Large intestine (tissue), 3 donors: ENCODE data around the gene SERPINB6. TPM values are rescaled to one million over a fixed set of nuclear protein-coding genes. Genes with fewer than 3 reads are reported as not detected.
"Not testable (repeated sequence)": the region's sequence is repeated elsewhere in the genome, so short reads cannot be mapped to it uniquely, and the experiment has no call there.

Source experiments
- DNase-seq, 2 donors: peaks; one replicate each; pipeline versions ENCODE4 v3.0.0 to v3.0.0-alpha.2; 2013
- H3K27ac ChIP-seq: one replicate; pipeline ENCODE4 v1.5.1; 2013; ENCODE audit warnings: low read length
- H3K27me3 ChIP-seq: 2 replicates; pipeline ENCODE4 v1.6.1; 2013; ENCODE audit warnings: low read length; ENCODE audit not compliant: control insufficient read depth, insufficient read depth
- H3K36me3 ChIP-seq: 2 replicates; pipeline ENCODE4 v1.6.1; 2013; ENCODE audit warnings: low read length; ENCODE audit not compliant: control insufficient read depth, insufficient read depth
- H3K4me1 ChIP-seq: one replicate; pipeline ENCODE4 v1.6.1; 2013; ENCODE audit warnings: low read length; ENCODE audit not compliant: control insufficient read depth, insufficient read depth
- H3K4me3 ChIP-seq: one replicate; pipeline ENCODE4 v1.5.1; 2013; ENCODE audit warnings: low read length
- H3K9me3 ChIP-seq: one replicate; pipeline ENCODE4 v1.6.1; 2013; ENCODE audit warnings: mild to moderate bottlenecking, low read depth, low read length, moderate library complexity; ENCODE audit not compliant: control insufficient read depth
- WGBS: methylation state at CpG from one replicate; pipeline ENCODE4 v1.1.5; 2013; ENCODE audit warnings: low lambda C conversion rate; ENCODE audit not compliant: insufficient coverage; 5-methylcytosine and 5-hydroxymethylcytosine counted together
- polyA plus RNA-seq: library from polyadenylated mRNA; unstranded; fragments of 120-200 nt; gene quantifications from one replicate; pipeline ENCODE4 v1.2.1, GENCODE V29; 2013

Gene SERPINB6
- polyA plus RNA-seq, 1 donor: 279 TPM

- Histone ChIP-seq H3K4me3 (no peak overlapping the region), H3K27me3 (no peaks in the 10 kb centered on the region), H3K36me3 (no peaks in the 10 kb centered on the region), H3K9me3 (peaks cover 5% of the 10 kb centered on the region), H3K27ac (no peak overlapping the region), H3K4me1 (peaks cover 6% of the 10 kb centered on the region)
- DNase-seq: no peak
- 96% methylated on average over 13 of the region's 26 CpGs for WGBS
These were observed 31.1 kb downstream of the SERPINB6 start for GRCh38 chr6:2940010-2940850.

GRCh38 chr6:2939315-2940009, 31.9 kb downstream of the SERPINB6 start:
- no peaks in the 10 kb centered on the region for H3K36me3 ChIP-seq
- peaks cover 6% of the 10 kb centered on the region for H3K4me1 ChIP-seq
- H3K27ac ChIP-seq: no peak overlapping the region
- H3K4me3 ChIP-seq: no peak overlapping the region
- no CpG with 5 or more reads among the region's 34 CpGs for WGBS
- DNase-seq: no peak
- H3K27me3 ChIP-seq: no peaks in the 10 kb centered on the region
- peaks cover 5% of the 10 kb centered on the region for H3K9me3 ChIP-seq

GRCh38 chr6:2938632-2939083, 32.7 kb downstream of the SERPINB6 start:
- Histone ChIP-seq H3K27ac (no peak overlapping the region), H3K36me3 (no peaks in the 10 kb centered on the region), H3K4me3 (no peak overlapping the region), H3K27me3 (no peaks in the 10 kb centered on the region), H3K4me1 (peaks cover 6% of the 10 kb centered on the region), H3K9me3 (peaks cover 5% of the 10 kb centered on the region)
- DNase-seq: no peak
- 92% methylated on average over 5 of the region's 9 CpGs for WGBS

GRCh38 chr6:2938004-2938631, 33.2 kb downstream of the SERPINB6 start:
- Histone ChIP-seq H3K4me1 (peaks cover 6% of the 10 kb centered on the region), H3K27me3 (no peaks in the 10 kb centered on the region), H3K27ac (no peak overlapping the region), H3K36me3 (no peaks in the 10 kb centered on the region), H3K4me3 (no peak overlapping the region), H3K9me3 (peaks cover 5% of the 10 kb centered on the region)
- DNase-seq: no peak
- WGBS: no CpG with 5 or more reads among the region's 16 CpGs

GRCh38 chr6:2937627-2938003, 33.8 kb downstream of the SERPINB6 start:
- Histone ChIP-seq H3K9me3 (peaks cover 5% of the 10 kb centered on the region), H3K4me3 (no peak overlapping the region), H3K4me1 (peaks cover 2% of the 10 kb centered on the region), H3K27ac (no peak overlapping the region), H3K36me3 (no peaks in the 10 kb centered on the region), H3K27me3 (no peaks in the 10 kb centered on the region)
- DNase-seq: no peak
- no CpG with 5 or more reads among the region's 3 CpGs for WGBS

- no peak overlapping the region for H3K4me3 ChIP-seq
- H3K27ac ChIP-seq: no peak overlapping the region
- no peaks in the 10 kb centered on the region for H3K27me3 ChIP-seq
- H3K36me3 ChIP-seq: no peaks in the 10 kb centered on the region
- DNase-seq: no peak
- WGBS: no CpG with 5 or more reads among the region's 44 CpGs
- H3K4me1 ChIP-seq: no peaks in the 10 kb centered on the region
- peaks cover 5% of the 10 kb centered on the region for H3K9me3 ChIP-seq
These were observed 35.6 kb downstream of the SERPINB6 start for GRCh38 chr6:2935566-2936291.

- Histone ChIP-seq H3K4me3 (no peak overlapping the region), H3K27me3 (no peaks in the 10 kb centered on the region), H3K9me3 (peaks cover 5% of the 10 kb centered on the region), H3K36me3 (no peaks in the 10 kb centered on the region), H3K27ac (no peak overlapping the region), H3K4me1 (no peaks in the 10 kb centered on the region)
- DNase-seq: no peak
- 100% methylated on average over 1 of the region's 1 CpG for WGBS
These were observed 37.3 kb downstream of the SERPINB6 start for GRCh38 chr6:2934057-2934456.

GRCh38 chr6:2932911-2933310, 38.5 kb downstream of the SERPINB6 start:
- H3K9me3 ChIP-seq, H3K4me3 ChIP-seq, H3K27ac ChIP-seq, H3K27me3 ChIP-seq, H3K4me1 ChIP-seq, DNase-seq, H3K36me3 ChIP-seq: not testable (repeated sequence)
- WGBS: 83% methylated on average over 2 of the region's 11 CpGs

- Histone ChIP-seq H3K36me3 (no peaks in the 10 kb centered on the region), H3K9me3 (peaks cover 5% of the 10 kb centered on the region), H3K4me3 (peak overlapping the region; percentile 3), H3K27me3 (no peaks in the 10 kb centered on the region), H3K27ac (no peak overlapping the region), H3K4me1 (no peaks in the 10 kb centered on the region)
- peak; percentile 81 to 85 for DNase-seq
- WGBS: no CpG with 5 or more reads among the region's 11 CpGs
These were observed 39.2 kb downstream of the SERPINB6 start for GRCh38 chr6:2931970-2932748.
